Kidney capillary endothelial cell (primary cell): ENCODE data around the gene C10orf71.

Experiments used
- DNase-seq: peaks from one replicate; pipeline ENCODE4 v3.0.0-alpha.2; 2018; ENCODE audit warnings: low spot score

C10orf71 gene

GRCh38 chr10:49318755-49319154, 19.8 kb downstream of the C10orf71 start:
- DNase-seq, result no peak

DNA sequence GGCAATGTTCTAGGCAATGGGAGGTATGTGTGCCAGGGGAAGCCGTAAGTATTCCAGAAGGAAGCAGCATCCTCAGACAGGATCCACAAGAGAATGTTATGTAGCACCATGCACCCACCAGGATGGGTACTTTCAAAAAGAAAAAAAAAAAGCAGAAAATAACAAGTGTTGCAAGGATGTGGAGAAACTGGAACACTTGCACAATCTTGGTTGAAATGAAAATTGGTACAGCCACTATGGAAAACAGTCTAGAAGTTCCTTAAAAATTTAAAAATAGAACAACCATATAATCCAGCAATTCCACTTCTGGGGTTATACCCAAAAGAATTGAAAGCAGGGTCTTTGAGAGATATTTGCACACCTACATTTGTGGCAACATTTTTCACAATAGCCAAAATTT, 20.2 kb downstream of the C10orf71 start:
- no peak for DNase-seq

GRCh38 chr10:49320191-49320590, 21.2 kb downstream of the C10orf71 start:
- no peak for DNase-seq

GRCh38 chr10:49321021-49321420, 22.1 kb downstream of the C10orf71 start:
- DNase-seq, result no peak

DNA sequence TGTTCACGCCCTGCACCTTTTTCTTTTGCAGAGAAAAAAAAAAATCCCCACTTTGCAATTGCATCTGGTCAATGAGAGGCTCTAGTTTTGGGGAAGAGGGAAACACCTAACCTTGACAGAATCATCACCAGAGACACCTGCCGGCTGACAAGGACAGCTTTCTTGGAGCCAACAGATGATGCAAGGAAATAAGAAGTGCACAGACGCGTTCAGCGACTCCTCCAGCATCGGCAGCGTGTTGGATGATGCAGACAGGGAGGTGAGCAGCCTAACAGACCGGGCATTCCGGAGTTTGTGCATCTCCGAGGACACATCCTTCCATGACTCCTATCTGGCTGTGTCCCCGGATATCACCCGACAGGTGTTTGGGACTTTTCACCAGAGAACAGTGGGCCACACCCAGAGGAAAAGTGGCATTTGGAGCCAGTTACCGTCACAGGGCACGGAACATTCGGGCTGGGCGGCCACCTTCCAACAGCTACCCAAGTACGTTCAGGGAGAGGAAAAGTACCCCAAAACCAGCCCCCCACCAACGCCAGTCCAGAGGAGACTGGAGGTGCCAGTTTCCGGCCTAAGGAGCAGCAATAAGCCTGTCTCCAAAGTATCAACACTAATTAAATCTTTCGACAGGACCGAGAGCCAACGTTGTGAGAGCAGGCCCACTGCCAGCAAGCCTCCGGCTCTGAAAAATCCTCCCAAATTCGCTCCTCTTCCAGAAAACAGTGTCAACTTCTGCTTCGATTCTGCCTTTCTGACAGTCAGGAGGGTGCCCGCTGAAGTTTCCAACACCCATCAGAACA, 23.6 kb downstream of the C10orf71 start:
- no peak for DNase-seq

DNA sequence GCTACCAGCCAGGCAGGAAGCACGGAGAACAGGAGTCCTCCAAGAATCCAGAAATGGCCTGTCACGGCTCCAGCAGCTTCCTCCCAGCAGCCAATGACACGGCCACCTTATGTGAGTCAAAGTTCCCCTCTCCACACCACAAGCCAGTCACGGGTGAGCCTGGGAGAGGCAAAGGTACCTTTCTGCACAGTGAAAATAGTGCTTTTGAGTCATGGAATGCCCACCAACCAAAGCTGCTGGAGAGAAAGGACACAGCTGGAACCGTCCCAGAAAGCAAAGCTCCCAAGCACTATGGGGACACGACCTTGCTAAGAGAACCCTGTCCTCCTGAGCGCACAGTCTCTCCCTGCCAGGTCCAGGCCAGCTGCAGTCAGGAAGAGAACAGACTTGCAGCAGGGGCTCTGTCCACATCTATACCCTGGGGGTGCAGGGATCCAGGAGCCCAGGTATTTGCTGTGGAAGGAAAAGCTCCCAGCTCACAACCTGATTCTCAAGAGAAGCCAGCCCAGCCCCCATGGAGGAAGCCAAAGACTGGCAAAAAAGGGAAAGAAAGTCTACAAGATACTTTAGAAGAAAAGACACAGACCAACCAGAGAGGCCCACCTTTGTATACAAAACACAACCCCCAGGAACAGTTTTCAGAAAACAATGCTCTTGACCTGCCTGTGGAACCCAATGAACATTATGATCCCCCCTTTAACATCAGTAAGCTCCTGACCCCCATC, 24.4 kb downstream of the C10orf71 start:
- DNase-seq, result no peak

- no peak for DNase-seq
Measured at GRCh38 chr10:49323896-49324270, 24.9 kb downstream of the C10orf71 start.

DNA sequence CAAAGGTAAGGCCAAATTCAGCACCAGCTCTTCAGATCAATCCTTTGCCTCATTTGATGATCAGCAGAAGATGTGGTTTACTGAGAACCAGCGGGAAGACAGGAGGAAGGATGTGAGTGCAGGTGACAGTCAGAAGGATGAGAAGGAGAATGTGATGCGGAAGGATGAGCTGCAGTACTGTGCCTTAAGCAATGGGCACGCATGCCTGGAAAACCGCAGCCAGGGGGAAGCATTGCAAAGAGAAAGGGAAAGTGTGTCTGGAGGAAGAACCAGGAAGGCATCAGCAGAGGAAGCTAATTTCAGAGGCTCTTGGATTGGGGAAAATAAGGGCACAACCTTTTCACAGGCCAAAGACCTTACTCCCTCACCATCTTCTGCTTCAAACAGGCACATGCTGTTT, 25.7 kb downstream of the C10orf71 start:
- DNase-seq, result no peak

DNA sequence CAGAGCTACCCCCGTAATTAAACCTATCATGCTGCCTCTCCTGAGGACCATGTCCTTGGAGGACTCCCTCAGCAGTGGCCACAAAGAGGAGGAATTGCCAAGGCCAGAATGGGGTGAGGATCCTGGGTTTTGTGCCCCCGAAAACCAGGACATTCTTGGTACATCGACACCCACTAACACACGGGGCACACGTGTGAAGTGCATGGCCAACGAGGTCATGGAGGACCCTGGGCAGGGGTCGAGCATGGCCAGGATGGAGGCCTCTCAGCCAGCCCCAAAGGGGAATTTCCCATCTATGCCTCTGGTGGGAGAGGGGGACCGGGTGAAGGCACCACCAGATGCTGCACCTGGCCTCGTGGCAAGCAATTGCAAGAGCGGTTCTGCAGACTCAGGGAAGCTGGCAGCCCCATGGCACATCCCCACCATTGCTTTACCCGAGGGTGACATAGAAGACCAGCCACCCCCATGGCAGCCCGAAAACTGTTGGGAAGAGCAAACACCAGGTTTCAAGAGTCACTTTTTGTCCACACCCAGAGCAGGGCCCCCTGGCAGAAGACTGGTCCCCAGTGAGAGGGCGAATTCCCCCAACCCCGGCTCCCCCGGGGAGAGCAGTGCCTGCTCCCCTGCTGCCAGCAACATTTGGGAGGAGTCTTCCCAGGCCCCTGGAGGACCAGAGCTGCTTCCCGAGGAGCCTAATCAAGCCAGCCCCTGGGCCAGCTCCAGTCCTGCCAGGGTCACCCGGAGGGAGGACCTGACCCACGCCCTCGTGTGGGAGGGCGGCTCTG, 26.4 kb downstream of the C10orf71 start:
- DNase-seq, result no peak

GRCh38 chr10:49325916-49326783, 27.2 kb downstream of the C10orf71 start:
- DNase-seq, result no peak

DNA sequence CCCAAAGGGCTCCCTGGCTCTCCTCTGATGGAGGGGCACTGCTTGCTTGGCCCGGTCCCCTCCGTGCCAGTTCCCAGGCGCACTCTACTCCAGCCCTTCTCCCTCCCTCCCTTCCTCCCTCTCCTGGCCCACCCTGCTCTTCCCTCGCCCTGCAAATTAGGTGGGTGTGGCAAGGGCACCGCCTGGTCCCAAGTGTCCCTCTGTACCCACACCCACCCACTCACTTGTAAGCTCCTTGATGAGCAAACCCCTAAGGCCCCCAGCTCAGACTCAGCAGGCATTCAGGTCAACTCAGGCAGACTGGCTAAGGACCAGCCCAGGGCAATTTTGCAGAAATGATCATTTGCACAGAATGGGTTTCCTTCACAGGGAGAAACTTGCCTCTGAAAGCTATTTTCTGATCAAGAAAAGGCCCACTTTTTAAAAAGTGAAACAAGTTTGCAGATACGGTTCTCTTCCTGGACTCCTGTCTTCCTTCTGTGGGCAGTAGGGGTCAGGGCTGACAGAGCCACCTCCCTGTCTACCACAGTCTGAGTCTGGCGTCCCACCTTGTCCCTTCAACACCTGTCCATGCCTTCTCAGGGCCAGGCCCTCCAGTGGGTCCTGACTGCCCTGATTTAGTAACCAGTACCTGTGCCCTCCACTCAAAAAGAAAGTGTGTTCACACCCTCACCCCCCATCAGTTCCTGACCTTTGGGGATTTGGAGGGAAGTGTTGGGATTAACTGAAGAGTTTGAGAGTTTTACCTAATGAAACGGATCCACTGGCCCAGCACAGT, 28.3 kb downstream of the C10orf71 start:
- DNase-seq, result no peak

- DNase-seq, result no peak
Measured at GRCh38 chr10:49328401-49329145, 29.6 kb downstream of the C10orf71 start.

DNA sequence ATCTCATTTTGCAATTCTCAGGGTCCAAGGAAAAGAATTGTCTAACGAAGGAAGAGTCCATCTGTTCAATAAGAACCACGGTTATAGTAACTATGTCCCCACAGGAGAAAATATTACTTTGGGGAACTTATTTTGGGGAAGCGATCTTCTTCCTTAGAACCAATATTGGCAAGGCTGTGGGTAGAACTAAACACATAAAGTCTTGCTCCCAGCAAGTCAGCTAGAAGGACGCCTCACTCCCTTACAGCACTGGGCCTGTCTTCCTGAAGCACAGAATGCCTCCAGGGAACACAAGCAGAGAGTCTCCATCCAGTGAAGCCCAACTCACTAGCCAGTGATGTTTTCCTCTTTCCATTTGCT, 30.2 kb downstream of the C10orf71 start:
- DNase-seq, result no peak

DNA sequence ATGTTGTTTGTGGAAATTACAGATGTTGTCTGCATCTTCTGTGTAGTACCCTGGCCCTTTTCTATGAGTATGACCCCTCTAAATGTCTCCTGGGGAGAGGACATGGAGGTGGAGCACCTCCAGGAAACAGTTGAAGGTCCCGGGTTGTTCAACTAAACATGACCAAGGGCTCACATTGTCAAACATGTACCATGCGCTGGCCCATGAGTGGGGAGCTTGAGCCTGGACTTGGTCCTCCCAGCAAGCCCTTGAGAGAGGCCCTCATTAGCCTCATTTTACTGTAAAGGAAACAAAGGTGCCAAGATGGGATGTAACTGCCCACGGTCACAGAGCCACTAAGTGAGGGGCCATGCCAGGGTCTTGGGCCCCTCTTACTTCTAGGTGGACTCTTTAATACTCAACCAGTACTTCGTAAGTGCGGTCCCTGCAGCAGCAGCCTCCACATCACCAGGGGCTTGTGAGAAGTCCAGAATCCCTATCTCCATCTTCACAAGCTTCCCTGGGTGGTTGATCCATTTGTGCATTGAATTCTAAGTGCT, 31.2 kb downstream of the C10orf71 start:
- no peak for DNase-seq

GRCh38 chr10:49331431-49331830, 32.5 kb downstream of the C10orf71 start:
- no peak for DNase-seq

DNA sequence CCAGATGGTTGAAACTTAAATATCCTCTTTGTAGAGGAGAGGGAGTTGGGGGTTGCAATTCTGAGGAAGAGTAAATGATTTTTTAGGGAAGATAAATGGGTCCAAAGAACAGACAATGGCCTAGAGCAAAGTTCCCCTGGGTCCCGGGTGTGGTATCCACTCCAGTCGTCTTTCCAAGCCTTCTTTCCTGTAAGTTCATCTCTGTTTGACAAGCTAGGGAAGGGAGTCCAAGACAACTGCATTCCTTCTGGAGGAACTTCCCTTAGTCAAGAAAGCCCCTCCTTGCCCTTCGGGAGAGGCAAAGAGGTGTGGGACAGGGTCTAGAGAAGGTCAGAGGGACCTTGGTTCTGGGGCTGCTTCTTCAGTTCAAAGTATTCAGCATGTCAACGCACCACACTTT, 33.4 kb downstream of the C10orf71 start:
- DNase-seq, result no peak

DNA sequence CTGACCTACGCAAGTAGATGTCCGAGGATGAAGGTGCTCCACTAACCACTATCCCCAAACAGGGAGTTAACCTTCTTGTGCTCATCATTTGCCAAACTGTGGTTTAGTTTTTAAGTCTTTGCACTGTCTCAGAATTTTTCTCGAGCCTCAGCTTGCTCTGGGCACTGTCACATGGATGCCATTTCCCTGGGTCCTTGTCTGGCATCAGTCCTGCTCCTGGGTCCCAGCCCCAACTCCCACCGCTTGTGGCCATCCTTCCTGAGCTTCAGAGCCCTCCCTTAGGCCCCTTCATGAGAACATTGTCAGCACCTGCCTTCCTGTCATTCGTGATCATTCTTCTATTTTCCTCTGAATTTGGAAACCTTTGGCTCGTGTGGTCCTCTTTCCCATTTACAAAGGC, 33.8 kb downstream of the C10orf71 start:
- no peak for DNase-seq

GRCh38 chr10:49333192-49333591, 34.2 kb downstream of the C10orf71 start:
- no peak for DNase-seq

DNA sequence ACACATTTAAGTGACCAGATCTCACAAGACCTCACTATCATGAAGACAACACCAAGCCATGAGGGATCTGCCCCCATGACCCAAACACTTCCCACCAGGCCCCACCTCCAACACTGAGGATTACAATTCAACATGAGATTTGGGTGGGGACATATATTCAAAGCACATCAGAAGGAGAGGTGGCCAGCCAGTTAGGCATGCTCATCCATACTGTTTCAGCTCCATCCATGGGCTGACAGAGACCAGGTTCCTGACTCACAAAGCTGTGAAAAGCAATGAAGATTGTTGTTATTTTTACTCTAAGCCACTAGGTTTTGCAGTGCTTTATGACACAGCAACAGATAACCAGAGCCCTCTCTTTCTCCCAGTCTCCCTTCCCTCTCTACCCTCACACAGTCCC, 36.0 kb downstream of the C10orf71 start:
- DNase-seq, result no peak

GRCh38 chr10:49335364-49335972, 36.5 kb downstream of the C10orf71 start:
- DNase-seq, result no peak
